Measurements from ENCODE around the gene C1QB. TPM values are rescaled to one million over a fixed set of nuclear protein-coding genes. Genes with fewer than 3 reads are reported as not detected.

C1QB gene
- total RNA-seq, 6 experiments from 2014 or later, result 69.8 to 330 (median 152) TPM

DNA sequence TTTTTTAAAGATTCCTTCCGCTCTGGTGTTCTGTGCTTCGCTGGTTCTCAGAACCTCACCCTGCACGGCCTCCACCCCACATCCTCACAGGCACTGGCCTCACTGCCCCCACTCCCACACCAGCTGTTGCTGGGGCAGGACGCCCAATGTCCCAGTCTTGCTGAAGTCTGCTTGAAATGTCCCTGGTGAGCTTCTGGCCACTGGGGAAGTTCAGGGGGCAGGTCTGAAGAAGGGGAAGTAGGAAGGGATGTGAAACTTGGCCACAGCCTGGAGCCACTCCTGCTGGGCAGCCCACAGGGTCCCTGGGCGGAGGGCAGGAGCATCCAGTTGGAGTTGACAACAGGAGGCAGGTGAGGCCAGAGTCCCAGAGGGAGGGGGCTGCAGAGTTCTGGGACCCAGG lies 16.7 kb upstream of the C1QB start, which contains the start of gene C1QA:
C1QA (plus strand) TSS at position 276 of the 400 bp plus-strand sequence. CDS start 989 bp downstream, outside the sequence.
- peak in 2 of 3 donors; percentile 56 to 76 for DNase-seq
- H3K9me3 ChIP-seq, result no peaks in the 10 kb centered on the region
- 37% methylated on average over 5 of the region's 5 CpGs for WGBS (ENCODE audit: insufficient coverage, low coverage, low lambda C conversion rate, missing lambda C conversion rate)
- peak; percentile 66 to 73 (median 70) for ATAC-seq
- no peaks in the 10 kb centered on the region for H3K4me1 ChIP-seq
- intact Hi-C loops (cut with DNase I), result no loop called here
- H3K4me3 ChIP-seq, result peak within 1 kb of the TSS in 2 of 3 donors; percentile 16 to 38
- TF ChIP-seq, protein P1, sequence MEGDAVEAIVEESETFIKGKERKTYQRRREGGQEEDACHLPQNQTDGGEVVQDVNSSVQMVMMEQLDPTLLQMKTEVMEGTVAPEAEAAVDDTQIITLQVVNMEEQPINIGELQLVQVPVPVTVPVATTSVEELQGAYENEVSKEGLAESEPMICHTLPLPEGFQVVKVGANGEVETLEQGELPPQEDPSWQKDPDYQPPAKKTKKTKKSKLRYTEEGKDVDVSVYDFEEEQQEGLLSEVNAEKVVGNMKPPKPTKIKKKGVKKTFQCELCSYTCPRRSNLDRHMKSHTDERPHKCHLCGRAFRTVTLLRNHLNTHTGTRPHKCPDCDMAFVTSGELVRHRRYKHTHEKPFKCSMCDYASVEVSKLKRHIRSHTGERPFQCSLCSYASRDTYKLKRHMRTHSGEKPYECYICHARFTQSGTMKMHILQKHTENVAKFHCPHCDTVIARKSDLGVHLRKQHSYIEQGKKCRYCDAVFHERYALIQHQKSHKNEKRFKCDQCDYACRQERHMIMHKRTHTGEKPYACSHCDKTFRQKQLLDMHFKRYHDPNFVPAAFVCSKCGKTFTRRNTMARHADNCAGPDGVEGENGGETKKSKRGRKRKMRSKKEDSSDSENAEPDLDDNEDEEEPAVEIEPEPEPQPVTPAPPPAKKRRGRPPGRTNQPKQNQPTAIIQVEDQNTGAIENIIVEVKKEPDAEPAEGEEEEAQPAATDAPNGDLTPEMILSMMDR (IDR thresholded peaks at IDR 0.05), result no peak
- peak; percentile 51 for TF ChIP-seq POLR2A (IDR thresholded peaks at IDR 0.05)
- H3K27me3 ChIP-seq, result no peaks in the 10 kb centered on the region
- no peaks in the 10 kb centered on the region for H3K36me3 ChIP-seq
- H3K27ac ChIP-seq, result no peak within 1 kb of the TSS

DNA sequence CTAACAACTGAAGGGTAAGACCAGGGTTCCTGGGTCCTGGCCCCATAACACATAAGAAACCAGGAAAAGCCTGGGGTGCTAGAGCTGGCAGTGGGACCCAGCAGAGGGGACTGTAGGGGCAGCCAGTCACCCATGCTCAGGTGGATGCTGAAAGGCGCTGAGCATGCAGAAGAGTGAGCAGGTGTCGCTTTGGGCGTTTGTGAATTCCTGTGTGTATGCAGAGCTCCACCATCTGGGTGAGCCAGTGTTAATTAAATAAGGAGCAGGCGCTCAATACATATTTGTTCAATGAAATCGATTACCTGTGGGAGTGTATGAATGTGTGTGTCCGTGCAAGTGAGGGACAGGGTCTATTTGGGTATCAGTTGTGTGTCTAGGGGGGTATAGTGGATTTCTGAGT lies 16.1 kb upstream of the C1QB start:
- TF ChIP-seq POLR2A (IDR thresholded peaks at IDR 0.05), result no peak
- TF ChIP-seq, protein P1 (IDR thresholded peaks at IDR 0.05), result no peak
- H3K36me3 ChIP-seq, result no peaks in the 10 kb centered on the region
- no peaks in the 10 kb centered on the region for H3K4me1 ChIP-seq
- no peaks in the 10 kb centered on the region for H3K27me3 ChIP-seq
- H3K4me3 ChIP-seq, result peak overlapping the region in 2 of 3 donors; percentile 9 to 38
- ATAC-seq, result no peak
- no peak for DNase-seq
- no peak overlapping the region for H3K27ac ChIP-seq
- intact Hi-C loops (cut with DNase I), result no loop called here
- WGBS (ENCODE audit: insufficient coverage, low coverage, low lambda C conversion rate, missing lambda C conversion rate), result 26% methylated on average over 6 of the region's 6 CpGs
- H3K9me3 ChIP-seq, result no peaks in the 10 kb centered on the region

DNA sequence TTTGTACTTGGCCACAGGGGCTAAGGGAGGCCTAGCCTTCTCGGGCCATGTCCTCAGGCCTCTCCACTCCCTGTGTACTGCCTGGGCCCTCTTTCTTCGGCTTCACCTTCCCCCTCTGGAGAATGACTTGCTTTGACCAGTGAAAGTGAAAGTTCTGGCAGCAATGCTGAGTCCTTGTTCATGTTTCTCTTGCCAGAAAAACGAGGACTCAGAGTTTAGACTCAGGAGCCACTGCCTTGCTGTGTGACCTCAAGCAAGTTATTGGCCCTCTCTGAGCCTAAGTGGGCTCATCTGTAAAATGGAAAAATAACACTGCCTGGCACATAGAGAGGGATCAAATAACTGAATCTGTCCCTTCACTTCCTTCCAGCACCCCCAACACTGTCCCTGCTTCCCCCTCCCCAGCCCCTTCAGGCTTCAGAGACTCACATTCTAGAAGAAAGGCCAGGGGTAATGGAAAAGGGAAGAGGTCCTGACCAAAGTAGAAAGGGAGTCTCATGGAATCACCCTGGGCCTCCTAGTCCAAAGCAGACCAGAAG lies 15.1 kb upstream of the C1QB start:
- no peaks in the 10 kb centered on the region for H3K36me3 ChIP-seq
- H3K27me3 ChIP-seq, result no peaks in the 10 kb centered on the region
- ATAC-seq, result no peak
- intact Hi-C loops (cut with DNase I), result no loop called here
- H3K9me3 ChIP-seq, result no peaks in the 10 kb centered on the region
- H3K4me1 ChIP-seq, result no peaks in the 10 kb centered on the region
- 36% methylated on average over 2 of the region's 3 CpGs for WGBS (ENCODE audit: insufficient coverage, low coverage, low lambda C conversion rate, missing lambda C conversion rate)
- no peak for TF ChIP-seq POLR2A (IDR thresholded peaks at IDR 0.05)
- TF ChIP-seq, protein P1 (IDR thresholded peaks at IDR 0.05), result no peak
- no peak for DNase-seq
- no peak overlapping the region for H3K27ac ChIP-seq
- peak overlapping the region in 2 of 3 donors; percentile 16 to 38 for H3K4me3 ChIP-seq

DNA sequence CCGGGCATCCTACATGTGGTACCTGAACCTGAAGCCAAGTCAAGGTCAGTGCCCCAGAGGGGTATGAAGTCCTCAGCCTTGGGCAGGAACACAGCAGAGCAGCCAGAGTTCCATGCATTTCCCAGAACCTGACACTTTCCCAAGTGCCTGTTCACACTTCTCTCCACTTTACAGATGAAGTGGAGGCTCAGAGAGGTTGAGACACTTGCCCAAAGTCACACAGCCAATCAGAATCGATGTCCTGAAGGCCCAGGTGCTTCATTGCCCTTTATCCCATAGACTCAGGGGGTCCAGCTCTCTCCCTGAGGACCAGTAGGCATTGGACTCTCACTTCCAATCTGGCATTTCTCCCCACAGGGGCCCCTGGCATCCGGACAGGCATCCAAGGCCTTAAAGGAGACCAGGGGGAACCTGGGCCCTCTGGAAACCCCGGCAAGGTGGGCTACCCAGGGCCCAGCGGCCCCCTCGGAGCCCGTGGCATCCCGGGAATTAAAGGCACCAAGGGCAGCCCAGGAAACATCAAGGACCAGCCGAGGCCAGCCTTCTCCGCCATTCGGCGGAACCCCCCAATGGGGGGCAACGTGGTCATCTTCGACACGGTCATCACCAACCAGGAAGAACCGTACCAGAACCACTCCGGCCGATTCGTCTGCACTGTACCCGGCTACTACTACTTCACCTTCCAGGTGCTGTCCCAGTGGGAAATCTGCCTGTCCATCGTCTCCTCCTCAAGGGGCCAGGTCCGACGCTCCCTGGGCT lies 14.4 kb upstream of the C1QB start:
- intact Hi-C loops (cut with DNase I), result no loop called here
- no peaks in the 10 kb centered on the region for H3K4me1 ChIP-seq
- TF ChIP-seq POLR2A (IDR thresholded peaks at IDR 0.05), result no peak
- TF ChIP-seq, protein P1 (IDR thresholded peaks at IDR 0.05), result no peak
- DNase-seq (no peak), ATAC-seq (no peak)
- no peaks in the 10 kb centered on the region for H3K27me3 ChIP-seq
- H3K36me3 ChIP-seq, result no peaks in the 10 kb centered on the region
- no peak overlapping the region for H3K27ac ChIP-seq
- 55% methylated on average over 2 of the region's 23 CpGs for WGBS (ENCODE audit: insufficient coverage, low coverage, low lambda C conversion rate, missing lambda C conversion rate)
- H3K4me3 ChIP-seq, result peak overlapping the region in 1 of 3 donors; percentile 38
- no peaks in the 10 kb centered on the region for H3K9me3 ChIP-seq

Measured in right lobe of liver (tissue), 6 donors.